ENCODE results near the gene TMEM141. TPM values are rescaled to one million over a fixed set of nuclear protein-coding genes. Genes with fewer than 3 reads are reported as not detected.

The TMEM141 gene
- total and polyA plus RNA-seq, 2 of the 8 experiments (the other 6 are each of a cell fraction or from before 2014, with no cell fraction given) = 51.1 to 137 TPM

- no peak for TF ChIP-seq CHD7 (IDR thresholded peaks at IDR 0.05; ENCODE audit: insufficient replicate concordance, low read length)
- no peak for TF ChIP-seq E2F6 (IDR thresholded peaks at IDR 0.05)
- TF ChIP-seq RNF2 (IDR thresholded peaks at IDR 0.05; ENCODE audit: borderline replicate concordance, low read depth, low read length, missing control alignments, poor library complexity, severe bottlenecking) = no peak
- TF ChIP-seq SP1 (IDR thresholded peaks at IDR 0.05; ENCODE audit: low read depth, low read length) = no peak
- TF ChIP-seq SIX5 (IDR thresholded peaks at IDR 0.05; ENCODE audit: low read depth, low read length) = no peak
- TF ChIP-seq POLR2AphosphoS5 (IDR thresholded peaks at IDR 0.05; ENCODE audit: low read depth, low read length) = no peak
- TF ChIP-seq CBX5 (IDR thresholded peaks at IDR 0.05; ENCODE audit: low read depth, low read length) = no peak
- TF ChIP-seq ASH2L (IDR thresholded peaks at IDR 0.05; ENCODE audit: low read length) = no peak
- no peak for TF ChIP-seq POLR2A (IDR thresholded peaks at IDR 0.05; ENCODE audit: control extremely low read depth in 1 of 2, low read depth in 2 of 2, low read length in 2 of 2)
- TF ChIP-seq BRCA1 (IDR thresholded peaks at IDR 0.05; ENCODE audit: low read depth, low read length) = no peak
- TF ChIP-seq RFX5 (IDR thresholded peaks at IDR 0.05; ENCODE audit: borderline replicate concordance, low read depth, low read length) = no peak
Observed at GRCh38 chr9:136787690-136788400, 3.3 kb upstream of the TMEM141 start (continued).

Data from H1 (cell line).